HepG2 (cell line): ENCODE data around the gene ATXN7L2. TPM values are rescaled to one million over a fixed set of nuclear protein-coding genes. Genes with fewer than 3 reads are reported as not detected.

Experiments used
- FOXP1 ChIP-seq, 2 experiments: fragments of 450-650 bp in 1 of 2; IDR thresholded peaks; 2 replicates each; pipeline ENCODE4 v1.6.1; 2017 to 2018; ENCODE audit warnings: antibody characterized with exemption in 1 of 2
- GFI1 ChIP-seq: sonication (generic); formaldehyde crosslinking; IDR thresholded peaks from 2 replicates; pipeline ENCODE4 v1.5.0; 2020; ENCODE audit warnings: missing genetic modification reagents, mild to moderate bottlenecking, borderline replicate concordance
- JUND ChIP-seq: sonication (generic); formaldehyde crosslinking; IDR thresholded peaks from 2 replicates; pipeline ENCODE4 v1.8.0; 2022; ENCODE audit warnings: mild to moderate bottlenecking, missing genetic modification reagents
- LCORL ChIP-seq, 2 experiments: fragments of 450-650 bp in 1 of 2; sonication (generic) in 1 of 2; formaldehyde crosslinking in 1 of 2; IDR thresholded peaks; 2 replicates each; pipeline versions ENCODE4 v1.5.0 to v1.6.1; 2017 to 2020; ENCODE audit warnings: antibody characterized with exemption in 1 of 2, missing genetic modification reagents in 1 of 2
- MAZ ChIP-seq, 2 experiments: sonication (generic) in 1 of 2; formaldehyde crosslinking in 1 of 2; IDR thresholded peaks; 2 replicates each; pipeline versions ENCODE4 v1.5.0 to v1.6.1; 2012 to 2020; ENCODE audit warnings: low read depth in 2 of 2, mild to moderate bottlenecking in 2 of 2, borderline replicate concordance in 1 of 2, improper control_type of control experiment in 1 of 2, low read length in 1 of 2, missing genetic modification reagents in 1 of 2, moderate library complexity in 1 of 2
- SALL1 ChIP-seq: sonication (generic); formaldehyde crosslinking; IDR thresholded peaks from 2 replicates; pipeline ENCODE4 v1.8.0; 2022; ENCODE audit warnings: mild to moderate bottlenecking, missing genetic modification reagents
- THYN1 ChIP-seq: sonication (generic); formaldehyde crosslinking; IDR thresholded peaks from 2 replicates; pipeline ENCODE4 v1.8.1; 2023; ENCODE audit warnings: low read depth, mild to moderate bottlenecking, moderate library complexity, missing genetic modification reagents, borderline replicate concordance
- TIGD3 ChIP-seq: sonication (generic); formaldehyde crosslinking; IDR thresholded peaks from 2 replicates; pipeline ENCODE4 v1.5.1; 2020; ENCODE audit warnings: mild to moderate bottlenecking, missing genetic modification reagents, borderline replicate concordance
- ZGPAT ChIP-seq: IDR thresholded peaks from 2 replicates; pipeline ENCODE4 v1.6.1; 2016; ENCODE audit warnings: mild to moderate bottlenecking
- ZKSCAN1 ChIP-seq: fragments of 150-350 bp; IDR thresholded peaks from 2 replicates; pipeline ENCODE4 v1.6.1; 2014; ENCODE audit warnings: low read length
- ZKSCAN5 ChIP-seq: sonication (generic); formaldehyde crosslinking; IDR thresholded peaks from 2 replicates; pipeline ENCODE4 v1.5.1; 2020; ENCODE audit warnings: mild to moderate bottlenecking, missing genetic modification reagents
- ZNF18 ChIP-seq: sonication (generic); formaldehyde crosslinking; IDR thresholded peaks from 2 replicates; pipeline ENCODE4 v1.8.0; 2022; ENCODE audit warnings: mild to moderate bottlenecking, missing genetic modification reagents; ENCODE audit not compliant: insufficient replicate concordance
- ZNF350 ChIP-seq: sonication (generic); formaldehyde crosslinking; IDR thresholded peaks from 2 replicates; pipeline ENCODE4 v1.4.0; 2020; ENCODE audit warnings: mild to moderate bottlenecking, low read depth, missing genetic modification reagents, borderline replicate concordance
- ZNF383 ChIP-seq: sonication (generic); formaldehyde crosslinking; IDR thresholded peaks from 2 replicates; pipeline ENCODE4 v1.4.0; 2020; ENCODE audit warnings: missing genetic modification reagents, mild to moderate bottlenecking, borderline replicate concordance
- ZNF441 ChIP-seq: sonication (generic); formaldehyde crosslinking; IDR thresholded peaks from 2 replicates; pipeline ENCODE4 v1.7.0; 2021; ENCODE audit warnings: missing genetic modification reagents, borderline replicate concordance
- ZNF605 ChIP-seq: sonication (generic); formaldehyde crosslinking; IDR thresholded peaks from 2 replicates; pipeline ENCODE4 v1.8.0; 2022; ENCODE audit warnings: mild to moderate bottlenecking, missing genetic modification reagents
- ZNF746 ChIP-seq: sonication (generic); formaldehyde crosslinking; IDR thresholded peaks from 2 replicates; pipeline ENCODE4 v1.8.0; 2022; ENCODE audit warnings: mild to moderate bottlenecking, missing genetic modification reagents
- polyA plus RNA-seq, 8 experiments: library from polyadenylated mRNA; depleted of rRNA in 3 of 8; stranded (reverse) in 7 of 8; unstranded in 1 of 8; fragments of >200 nt; fragmentation: Illumina TruSeq in 4 of 8; extraction: Trizol in 4 of 8; gene quantifications; 2 replicates each; pipeline versions ENCODE4 v1.2.1 to v1.2.3, GENCODE V29; 2011 to 2016; ENCODE audit warnings: low read depth in 4 of 8, missing spikeins in 1 of 8, mixed read lengths in 1 of 8; ENCODE audit not compliant: insufficient read depth in 1 of 8
- total RNA-seq, 5 experiments: library from RNA; depleted of rRNA; stranded (reverse); fragments of >200 nt; fragmentation: Illumina TruSeq; extraction: Trizol; gene quantifications; 2 replicates each; pipeline ENCODE4 v1.2.3, GENCODE V29; 2016; ENCODE audit warnings: low read depth in 1 of 5
- TF ChIP-seq, protein P1 (sequence below), 2 experiments: sonication (generic) in 1 of 2; formaldehyde crosslinking in 1 of 2; IDR thresholded peaks; 2 replicates each; pipeline versions ENCODE4 v1.4.0 to v1.6.1; 2018 to 2020; ENCODE audit warnings: missing genetic modification reagents in 2 of 2, borderline replicate concordance in 1 of 2, low read depth in 1 of 2, mild to moderate bottlenecking in 1 of 2, missing biosample characterization in 1 of 2
- TF ChIP-seq, protein P2 (sequence below): sonication (generic); formaldehyde crosslinking; conservative IDR thresholded peaks from 2 replicates; pipeline ENCODE4 v1.4.0; 2020; ENCODE audit warnings: missing genetic modification reagents

The ATXN7L2 gene
- total and polyA plus RNA-seq, 2 of the 13 experiments (the other 11 are each of a cell fraction or from before 2014, with no cell fraction given), result 2.7 to 2.8 TPM

- TF ChIP-seq ZNF605 (CRISPR knock-in tag), result 0 out of 2 replicates have a peak, but pooled peaks have one; percentile 77
- no peak for TF ChIP-seq ZNF746
- peak; percentile 85 for TF ChIP-seq SALL1
- no peak for TF ChIP-seq FOXP1 (IDR thresholded peaks at IDR 0.05)
- no peak for TF ChIP-seq FOXP1 (CRISPR knock-in tag; IDR thresholded peaks at IDR 0.05)
- peak; percentile 65; the same call in 1 of the 2 replicates for TF ChIP-seq ZKSCAN5 (CRISPR knock-in tag)
- TF ChIP-seq, protein P1, sequence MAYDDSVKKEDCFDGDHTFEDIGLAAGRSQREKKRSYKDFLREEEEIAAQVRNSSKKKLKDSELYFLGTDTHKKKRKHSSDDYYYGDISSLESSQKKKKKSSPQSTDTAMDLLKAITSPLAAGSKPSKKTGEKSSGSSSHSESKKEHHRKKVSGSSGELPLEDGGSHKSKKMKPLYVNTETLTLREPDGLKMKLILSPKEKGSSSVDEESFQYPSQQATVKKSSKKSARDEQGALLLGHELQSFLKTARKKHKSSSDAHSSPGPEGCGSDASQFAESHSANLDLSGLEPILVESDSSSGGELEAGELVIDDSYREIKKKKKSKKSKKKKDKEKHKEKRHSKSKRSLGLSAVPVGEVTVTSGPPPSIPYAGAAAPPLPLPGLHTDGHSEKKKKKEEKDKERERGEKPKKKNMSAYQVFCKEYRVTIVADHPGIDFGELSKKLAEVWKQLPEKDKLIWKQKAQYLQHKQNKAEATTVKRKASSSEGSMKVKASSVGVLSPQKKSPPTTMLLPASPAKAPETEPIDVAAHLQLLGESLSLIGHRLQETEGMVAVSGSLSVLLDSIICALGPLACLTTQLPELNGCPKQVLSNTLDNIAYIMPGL (CRISPR knock-in tag; IDR thresholded peaks at IDR 0.05; ENCODE audit: borderline replicate concordance in 1 of 2, low read depth in 1 of 2), result peak; percentile 97
- TF ChIP-seq JUND (CRISPR knock-in tag), result no peak
- TF ChIP-seq LCORL (IDR thresholded peaks at IDR 0.05), result no peak
- peak; percentile 64 for TF ChIP-seq LCORL (CRISPR knock-in tag; IDR thresholded peaks at IDR 0.05)
- TF ChIP-seq ZKSCAN1, result no peak
- TF ChIP-seq TIGD3, result peak; percentile 85
- TF ChIP-seq ZNF441 (CRISPR knock-in tag), result no peak
- TF ChIP-seq ZNF383 (CRISPR knock-in tag), result peak; percentile 60; the same call in 1 of the 2 replicates
- no peak for TF ChIP-seq ZNF18 (CRISPR knock-in tag)
- TF ChIP-seq ZGPAT (CRISPR knock-in tag), result peak; percentile 90; the same call in 1 of the 2 replicates
- TF ChIP-seq, protein P2, sequence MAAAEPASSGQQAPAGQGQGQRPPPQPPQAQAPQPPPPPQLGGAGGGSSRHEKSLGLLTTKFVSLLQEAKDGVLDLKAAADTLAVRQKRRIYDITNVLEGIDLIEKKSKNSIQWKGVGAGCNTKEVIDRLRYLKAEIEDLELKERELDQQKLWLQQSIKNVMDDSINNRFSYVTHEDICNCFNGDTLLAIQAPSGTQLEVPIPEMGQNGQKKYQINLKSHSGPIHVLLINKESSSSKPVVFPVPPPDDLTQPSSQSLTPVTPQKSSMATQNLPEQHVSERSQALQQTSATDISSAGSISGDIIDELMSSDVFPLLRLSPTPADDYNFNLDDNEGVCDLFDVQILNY (CRISPR knock-in tag), result no peak
- TF ChIP-seq ZNF350 (CRISPR knock-in tag), result peak; percentile 81; the same call in 1 of the 2 replicates
- TF ChIP-seq THYN1, result 0 out of 2 replicates have a peak, but pooled peaks have one; percentile 72
- peak; percentile 90; the same call in 1 of the 2 replicates for TF ChIP-seq MAZ (IDR thresholded peaks at IDR 0.05; ENCODE audit: borderline replicate concordance, low read depth, low read length)
- peak; percentile 73 for TF ChIP-seq MAZ (CRISPR knock-in tag; IDR thresholded peaks at IDR 0.05; ENCODE audit: low read depth)
- TF ChIP-seq GFI1 (CRISPR knock-in tag), result no peak
Observed at GRCh38 chr1:109493805-109494539, 10.3 kb downstream of the ATXN7L2 start, which contains the start of gene CYB561D1 (continued).
